HG02981 (cell line): ENCODE data around the gene FHL3.
A peak's percentile ranks its signal among the peaks of the same experiment; 100 is the strongest.
"Not testable (repeated sequence)": the region's sequence is repeated elsewhere in the genome, so short reads cannot be mapped to it uniquely, and the experiment has no call there.

Source experiments
- ATAC-seq: cut with Tn5 transposase; IDR thresholded peaks from one replicate; pipeline ENCODE4 v1.9.1; 2021; ENCODE audit warnings: mild to moderate bottlenecking, moderate library complexity; ENCODE audit not compliant: unreplicated experiment

Gene FHL3

DNA sequence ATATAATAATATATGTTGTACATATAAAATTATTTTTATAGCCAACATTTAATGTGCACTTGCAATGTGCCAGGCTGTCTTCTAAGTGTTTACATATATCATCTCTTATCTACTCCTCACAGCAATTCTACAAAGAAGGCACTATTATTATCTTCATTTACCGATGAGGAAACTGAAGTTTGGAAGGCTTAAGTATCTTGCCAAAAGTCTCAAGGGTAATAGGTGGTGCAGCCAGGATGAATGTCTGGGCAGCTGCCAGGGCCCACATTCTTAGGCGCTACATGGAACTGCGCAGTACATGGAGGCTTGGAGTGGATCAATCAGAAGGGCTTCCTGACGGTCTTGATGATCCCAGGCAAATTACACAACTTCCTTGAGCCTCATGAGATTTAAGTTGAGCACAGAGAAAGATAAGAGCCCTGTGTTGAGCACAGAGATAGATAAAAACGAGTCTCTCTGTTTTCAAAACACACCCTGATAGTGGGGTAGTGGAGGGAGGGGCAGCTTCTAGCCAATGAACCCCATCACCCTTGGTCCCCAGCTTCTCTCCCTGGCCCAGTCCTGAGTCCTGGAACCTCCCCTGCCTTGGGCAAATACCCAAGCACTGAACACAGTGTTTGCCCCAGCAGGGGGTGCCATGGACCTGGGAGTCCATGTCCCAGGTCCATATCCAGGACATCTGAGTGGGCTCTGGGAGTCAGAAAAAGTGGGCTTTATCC lies 32.1 kb upstream of the FHL3 start:
- ATAC-seq: no peak

DNA sequence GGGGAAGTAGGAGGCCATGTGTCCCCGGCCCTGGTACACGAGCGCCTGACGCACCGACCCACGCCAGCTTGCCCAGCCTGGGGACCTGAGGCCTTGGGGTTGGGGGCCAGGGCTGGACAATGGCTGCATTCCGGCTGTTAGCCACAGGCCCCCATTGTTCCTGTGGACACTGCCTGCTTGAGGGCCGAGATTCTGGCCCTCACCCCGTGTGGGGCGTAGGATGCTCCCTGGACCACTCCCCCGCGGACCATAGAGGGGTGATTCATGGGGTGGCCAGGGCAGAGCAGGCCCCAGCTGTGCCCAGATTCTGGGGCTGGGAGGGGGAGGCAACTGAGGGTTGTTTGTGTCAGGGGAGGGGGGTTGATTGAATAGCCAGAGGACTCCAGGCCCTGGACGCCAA lies 29.6 kb upstream of the FHL3 start:
- no peak for ATAC-seq

DNA sequence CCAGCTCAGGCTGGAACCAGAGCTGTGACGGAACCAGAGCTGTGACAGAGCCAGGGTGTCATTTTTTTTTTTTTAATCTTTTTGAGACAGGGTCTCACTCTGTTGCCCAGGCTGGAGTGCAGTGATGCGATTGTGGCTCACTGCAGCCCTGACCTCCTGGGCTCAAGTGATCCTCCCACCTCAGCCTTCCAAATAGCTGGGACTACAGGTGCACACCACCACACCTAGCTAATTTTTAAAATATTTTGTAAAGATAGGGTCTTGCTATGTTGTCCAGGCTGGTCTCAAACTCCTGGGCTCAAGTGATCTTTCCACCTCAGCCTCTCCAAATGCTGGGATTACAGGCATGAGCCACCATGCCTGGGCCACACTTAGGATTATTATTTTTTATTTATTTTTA lies 27.7 kb upstream of the FHL3 start:
- not testable (repeated sequence) for ATAC-seq

GRCh38 chr1:38031513-38031866 lies 26.2 kb upstream of the FHL3 start:
- no peak for ATAC-seq

DNA sequence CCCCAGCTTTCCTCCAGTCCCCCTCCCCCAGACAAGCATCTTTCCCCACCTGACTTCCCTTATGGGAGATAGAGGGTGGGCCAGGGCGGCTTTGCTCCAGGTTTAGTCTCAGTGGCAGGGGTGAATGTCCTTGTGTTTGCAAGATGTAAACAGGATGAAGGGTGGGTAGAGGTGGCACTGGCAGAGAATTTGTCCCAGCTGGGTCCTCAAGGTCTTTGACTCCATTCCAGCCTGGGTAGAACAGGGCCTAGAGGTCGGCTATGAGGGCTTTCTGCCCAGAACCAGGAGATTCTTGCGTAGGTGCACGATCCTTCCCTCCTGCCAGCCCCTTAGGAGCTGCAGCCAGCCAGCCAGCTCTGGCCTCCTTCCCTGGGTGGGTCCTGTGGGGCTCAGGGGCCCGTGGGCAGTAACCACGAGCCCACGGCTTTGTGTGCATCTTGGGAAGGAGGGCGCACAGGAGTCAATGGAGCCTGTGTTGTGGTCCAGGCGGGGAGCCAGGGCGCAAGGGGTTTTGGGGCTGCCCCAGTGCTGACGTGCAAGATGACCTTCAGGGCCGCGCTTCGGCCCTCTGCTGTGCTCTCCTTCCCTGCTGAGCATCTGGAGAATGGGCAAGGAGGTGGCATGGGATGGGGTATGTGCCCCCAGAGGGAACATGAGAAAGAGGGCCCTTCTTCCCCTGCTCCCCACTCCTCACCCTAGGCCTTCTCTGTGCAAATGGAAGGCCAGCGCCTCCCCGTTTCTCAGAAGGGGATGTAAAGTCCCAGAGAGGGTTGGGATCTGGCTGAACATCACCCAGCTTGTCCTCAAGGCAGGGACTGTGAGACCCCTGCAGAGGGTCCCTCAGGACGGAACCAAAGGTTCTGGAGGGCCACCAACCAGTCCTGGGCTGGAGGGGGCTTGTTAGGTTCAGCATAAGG lies 25.5 kb upstream of the FHL3 start:
- ATAC-seq: no peak

GRCh38 chr1:38029685-38030511 lies 24.6 kb upstream of the FHL3 start:
- peak; percentile 37 for ATAC-seq

GRCh38 chr1:38029081-38029681 lies 23.9 kb upstream of the FHL3 start:
- no peak for ATAC-seq

- ATAC-seq: no peak
These were observed 23.4 kb upstream of the FHL3 start for GRCh38 chr1:38028671-38029070.

DNA sequence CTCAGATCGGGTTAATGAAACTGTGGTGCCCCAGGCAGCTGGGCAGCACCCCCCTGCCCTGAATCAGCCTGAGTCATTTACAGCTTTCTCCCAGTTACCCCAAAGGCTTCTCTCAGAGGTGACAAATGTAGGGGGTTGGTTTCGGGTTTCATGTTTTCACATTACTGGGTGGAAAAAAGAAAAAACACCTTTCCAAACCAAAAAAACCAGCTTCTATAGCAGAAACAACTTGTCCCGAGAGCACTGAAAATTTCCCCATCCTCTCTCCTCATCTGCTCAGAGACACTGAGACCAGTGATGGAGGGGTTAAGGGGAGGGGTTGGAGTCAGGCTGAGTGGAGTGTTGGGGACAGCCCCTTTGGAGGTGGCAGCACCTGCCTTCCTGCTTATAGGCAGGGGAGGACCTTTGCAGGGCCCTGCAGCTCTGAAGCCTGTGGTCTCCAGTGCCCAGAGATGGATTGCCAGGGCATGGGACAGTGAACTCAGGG lies 22.8 kb upstream of the FHL3 start:
- ATAC-seq: peak; percentile 70

DNA sequence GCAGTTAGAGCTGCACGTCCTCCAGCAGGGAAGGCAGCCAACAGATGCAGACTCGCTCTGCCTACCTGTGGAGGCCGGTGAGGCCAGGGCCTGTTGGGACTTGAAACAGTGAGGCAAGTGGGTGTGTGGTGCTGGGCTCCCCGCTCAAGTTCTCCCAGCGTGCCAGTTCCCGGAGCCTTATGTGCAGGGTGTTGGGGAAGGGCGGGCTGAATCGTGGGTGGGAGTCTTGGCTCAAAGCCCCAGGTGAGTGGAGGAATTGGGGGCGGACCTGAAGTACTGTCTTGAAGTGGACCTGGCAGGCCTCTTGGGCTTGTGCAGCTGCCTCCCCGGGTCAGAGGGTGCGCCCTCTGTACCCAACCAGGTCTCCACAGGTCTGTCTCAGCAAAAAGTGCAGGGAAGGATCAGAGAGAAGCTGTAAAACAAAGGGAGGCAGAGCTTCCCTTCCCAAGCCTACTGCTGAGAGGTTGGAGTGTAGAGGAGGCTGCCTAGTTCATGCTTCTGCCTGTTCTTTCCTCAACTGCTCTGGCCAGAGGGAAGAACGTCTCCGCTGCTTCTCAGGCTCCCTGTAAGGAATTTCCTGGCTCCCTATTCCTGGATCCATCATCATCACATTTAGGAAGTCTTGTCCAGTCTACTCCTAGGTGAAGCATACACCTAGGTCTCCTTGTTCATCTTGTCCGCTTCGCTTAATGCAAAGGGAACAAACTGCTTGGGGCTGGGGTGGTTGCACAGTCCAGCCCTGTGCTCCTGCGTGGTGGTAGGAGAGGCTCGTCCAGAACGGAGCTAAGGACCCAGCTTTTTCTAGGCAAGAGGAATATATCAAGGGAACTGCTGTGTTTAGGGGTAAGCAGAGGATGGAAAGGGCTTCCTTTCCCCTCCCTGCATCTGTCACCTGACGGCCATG lies 22.1 kb upstream of the FHL3 start:
- no peak for ATAC-seq

- no peak for ATAC-seq
These were observed 21.4 kb upstream of the FHL3 start for GRCh38 chr1:38026592-38027200.

GRCh38 chr1:38025664-38026063 lies 20.4 kb upstream of the FHL3 start:
- ATAC-seq: no peak

DNA sequence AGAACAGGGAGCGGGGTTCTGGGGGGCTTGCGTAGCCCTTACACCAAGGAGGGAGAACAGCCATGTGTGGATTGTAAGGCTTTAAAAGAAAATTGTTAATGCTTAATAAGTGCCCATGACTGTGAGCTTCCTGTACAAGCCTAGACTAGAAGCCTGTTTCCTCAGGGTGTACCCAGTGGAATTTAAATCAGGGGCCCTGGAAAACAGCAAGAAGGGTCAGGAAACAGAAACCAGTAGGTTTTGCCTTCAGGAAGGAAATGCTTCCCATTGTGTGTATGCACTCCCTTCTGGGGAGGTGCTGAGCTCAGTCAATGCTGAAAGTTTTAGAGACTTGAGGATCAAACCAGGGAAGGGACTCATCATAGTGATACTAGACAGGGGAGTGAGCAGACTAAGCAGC lies 19.9 kb upstream of the FHL3 start:
- no peak for ATAC-seq

DNA sequence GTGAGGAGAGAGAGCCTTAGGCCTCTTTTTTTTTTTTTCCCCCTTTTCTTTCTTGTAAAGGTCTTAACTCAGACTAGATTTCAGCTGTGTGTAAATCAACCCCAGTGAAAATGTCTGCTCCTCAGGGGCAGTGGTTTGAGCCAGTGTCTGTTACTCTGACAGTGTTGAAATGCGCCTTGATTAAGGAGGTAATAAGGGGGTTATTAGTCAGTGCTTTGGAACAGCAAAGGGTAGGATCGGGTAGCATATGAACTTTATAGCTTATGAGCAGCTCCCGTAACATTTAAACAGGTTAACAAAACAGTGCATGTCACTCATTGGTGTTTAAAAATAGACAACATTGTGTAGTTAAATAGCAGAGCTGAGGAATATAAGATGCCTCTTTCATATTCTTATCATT lies 17.5 kb upstream of the FHL3 start:
- ATAC-seq: no peak

DNA sequence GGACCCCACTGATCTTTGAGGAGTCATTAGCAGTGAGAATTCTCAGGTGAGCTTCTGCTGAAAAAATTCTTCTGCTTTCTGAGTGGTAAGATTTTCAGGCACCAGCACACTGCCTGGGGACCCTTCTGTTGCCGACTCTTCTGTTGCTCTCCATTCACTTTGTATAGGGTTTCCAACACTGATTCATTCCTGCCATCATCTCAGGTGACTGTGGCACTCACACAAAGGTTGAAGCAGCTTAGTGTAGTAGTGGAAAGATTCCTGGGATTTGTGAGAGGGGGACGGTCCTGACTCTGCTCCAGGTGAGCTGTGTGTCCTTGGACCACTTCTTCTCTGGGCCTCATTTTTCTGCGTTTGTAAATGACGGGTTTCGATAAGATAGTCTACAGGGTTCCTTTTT lies 16.7 kb upstream of the FHL3 start:
- no peak for ATAC-seq

DNA sequence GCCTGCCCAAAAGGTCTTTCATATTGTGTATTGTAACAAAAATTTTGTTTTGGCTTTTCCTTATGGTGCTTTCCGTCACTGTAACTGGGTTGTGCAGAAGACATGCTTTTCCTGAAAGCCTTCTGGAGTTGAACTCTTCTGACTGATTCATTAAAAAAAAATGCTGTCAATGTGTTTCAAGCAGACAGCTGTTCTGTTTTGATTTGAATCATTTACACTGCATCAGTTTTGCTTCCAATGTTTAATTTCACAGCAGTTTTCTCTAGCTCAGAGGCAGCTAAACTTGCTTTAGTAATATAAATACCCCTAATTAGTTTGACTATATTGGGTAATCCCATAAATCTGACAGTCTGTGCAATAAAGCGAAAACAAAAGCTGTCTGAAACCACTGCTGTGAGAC lies 15.1 kb upstream of the FHL3 start:
- no peak for ATAC-seq

GRCh38 chr1:38018864-38019343 lies 13.6 kb upstream of the FHL3 start:
- ATAC-seq: no peak

DNA sequence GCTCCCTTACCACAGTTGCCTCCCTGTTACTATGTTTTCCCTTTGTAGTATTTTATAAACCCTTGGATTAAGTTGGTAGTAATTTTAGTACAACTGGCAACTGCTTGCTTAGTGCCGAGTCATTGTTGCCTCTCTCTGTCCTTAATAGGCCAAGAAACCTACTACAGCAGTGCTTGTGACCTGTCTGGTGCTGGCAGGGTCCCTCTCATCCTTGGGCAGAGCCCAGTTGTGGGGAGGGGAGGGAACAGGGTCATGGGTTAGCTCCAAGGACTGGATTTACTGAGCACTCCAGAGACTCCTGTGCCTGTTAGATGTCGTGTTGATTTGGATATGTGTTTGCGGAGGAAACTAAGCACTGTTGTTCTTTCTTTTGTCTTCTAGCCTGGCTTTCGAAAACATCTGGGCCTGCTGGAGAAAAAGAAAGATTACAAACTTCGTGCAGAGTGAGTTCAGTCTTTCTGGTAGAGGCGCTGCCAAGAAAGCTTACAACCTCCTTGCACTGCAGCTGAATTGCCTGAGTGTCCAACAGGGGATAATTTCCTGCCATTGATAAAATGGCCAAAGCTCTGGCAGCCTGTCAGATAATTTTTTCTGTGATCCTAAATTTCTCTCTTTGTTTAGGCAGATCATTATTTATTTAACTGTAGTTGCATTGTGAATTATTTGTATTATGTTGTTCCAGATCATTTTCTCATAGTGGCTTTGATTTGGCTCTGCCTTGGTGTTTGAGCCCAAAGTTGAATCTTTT lies 10.8 kb upstream of the FHL3 start:
- no peak for ATAC-seq
